Measurements from ENCODE around the gene KCTD16. TPM values are rescaled to one million over a fixed set of nuclear protein-coding genes. Genes with fewer than 3 reads are reported as not detected.

Gene KCTD16
- total RNA-seq, 1 experiment from 2014 or later: 0.29 TPM

DNA sequence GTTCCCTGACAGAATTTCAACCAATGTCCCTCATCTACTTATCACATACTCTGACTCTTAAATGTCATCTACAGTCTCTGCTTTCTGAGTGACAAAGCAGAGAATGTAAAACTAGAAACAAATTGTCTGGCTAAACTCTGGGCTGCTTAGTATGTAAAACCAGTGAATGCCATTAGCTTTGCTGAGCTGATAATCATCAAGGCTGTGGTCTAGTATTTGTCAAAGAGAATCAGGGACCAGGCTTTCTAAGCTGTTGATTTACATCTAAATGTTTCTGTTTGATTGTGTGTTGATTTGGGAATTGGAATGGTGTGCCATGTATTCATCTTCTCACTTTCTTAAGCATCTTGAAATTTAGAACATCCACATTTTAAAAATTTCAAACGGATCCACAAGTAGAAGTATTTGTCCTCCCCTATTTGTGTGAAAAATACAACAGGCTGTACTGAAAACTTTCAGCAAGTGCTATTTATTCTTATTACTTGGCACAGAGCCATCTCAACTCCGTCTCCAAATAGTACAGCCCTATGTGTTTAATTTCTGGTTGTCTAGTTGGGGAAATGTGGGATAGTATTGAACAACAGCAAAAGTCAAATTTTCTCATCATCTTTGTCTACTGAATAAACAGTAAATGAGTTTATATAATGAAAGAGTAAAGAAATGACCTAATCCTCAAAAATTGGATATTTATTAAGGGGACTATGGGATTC lies 251.5 kb downstream of the KCTD16 start:
- Histone ChIP-seq H3K4me3 (ENCODE audit: low read depth, low read length) (no peak overlapping the region), H3K36me3 (ENCODE audit: control insufficient read depth, insufficient read depth, low read length) (no peaks in the 10 kb centered on the region), H3K9me3 (peaks cover 5% of the 10 kb centered on the region), H3K4me1 (peaks cover 16% of the 10 kb centered on the region), H3K27me3 (replicated peaks; ENCODE audit: control insufficient read depth, insufficient read depth, low read length) (no peaks in the 10 kb centered on the region)
- ChIA-PET POLR2A (no interaction called here), CTCF (no interaction called here)
- H3K4me1 Mint-ChIP-seq (ENCODE audit: low read depth, unreplicated experiment): peaks cover 19% of the 10 kb centered on the region
- TF ChIP-seq, protein P1, sequence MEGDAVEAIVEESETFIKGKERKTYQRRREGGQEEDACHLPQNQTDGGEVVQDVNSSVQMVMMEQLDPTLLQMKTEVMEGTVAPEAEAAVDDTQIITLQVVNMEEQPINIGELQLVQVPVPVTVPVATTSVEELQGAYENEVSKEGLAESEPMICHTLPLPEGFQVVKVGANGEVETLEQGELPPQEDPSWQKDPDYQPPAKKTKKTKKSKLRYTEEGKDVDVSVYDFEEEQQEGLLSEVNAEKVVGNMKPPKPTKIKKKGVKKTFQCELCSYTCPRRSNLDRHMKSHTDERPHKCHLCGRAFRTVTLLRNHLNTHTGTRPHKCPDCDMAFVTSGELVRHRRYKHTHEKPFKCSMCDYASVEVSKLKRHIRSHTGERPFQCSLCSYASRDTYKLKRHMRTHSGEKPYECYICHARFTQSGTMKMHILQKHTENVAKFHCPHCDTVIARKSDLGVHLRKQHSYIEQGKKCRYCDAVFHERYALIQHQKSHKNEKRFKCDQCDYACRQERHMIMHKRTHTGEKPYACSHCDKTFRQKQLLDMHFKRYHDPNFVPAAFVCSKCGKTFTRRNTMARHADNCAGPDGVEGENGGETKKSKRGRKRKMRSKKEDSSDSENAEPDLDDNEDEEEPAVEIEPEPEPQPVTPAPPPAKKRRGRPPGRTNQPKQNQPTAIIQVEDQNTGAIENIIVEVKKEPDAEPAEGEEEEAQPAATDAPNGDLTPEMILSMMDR (IDR thresholded peaks at IDR 0.05; ENCODE audit: insufficient read depth in 1 of 2, low read depth in 1 of 2, low read length in 1 of 2, severe bottlenecking in 1 of 2, unreplicated experiment in 1 of 2): no peak
- peaks cover 18% of the 10 kb centered on the region for H3K9me3 Mint-ChIP-seq (ENCODE audit: unreplicated experiment)
- no peaks in the 10 kb centered on the region for H3K36me3 Mint-ChIP-seq (ENCODE audit: insufficient read depth, unreplicated experiment)
- DNase-seq: no peak
- BruUV-seq (replicated peaks): no TSS peak
- intact Hi-C loops (cut with micrococcal nuclease; ENCODE audit: unreplicated experiment): no loop called here
- H3K27me3 Mint-ChIP-seq (ENCODE audit: insufficient read depth, unreplicated experiment): no peaks in the 10 kb centered on the region
- H3K4me3 Mint-ChIP-seq (ENCODE audit: unreplicated experiment): no peak overlapping the region
- peak overlapping the region; percentile 81 for H3K27ac Mint-ChIP-seq (ENCODE audit: unreplicated experiment)

GRCh38 chr5:144427866-144428265 lies 257.2 kb downstream of the KCTD16 start:
- H3K4me1 Mint-ChIP-seq (ENCODE audit: low read depth, unreplicated experiment): no peaks in the 10 kb centered on the region
- H3K4me3 Mint-ChIP-seq (ENCODE audit: unreplicated experiment): no peak overlapping the region
- ChIA-PET POLR2A (no interaction called here), CTCF (no interaction called here)
- H3K27me3 ChIP-seq (replicated peaks; ENCODE audit: control insufficient read depth, insufficient read depth, low read length): no peaks in the 10 kb centered on the region
- H3K27me3 Mint-ChIP-seq (ENCODE audit: insufficient read depth, unreplicated experiment): no peaks in the 10 kb centered on the region
- H3K4me1 ChIP-seq: no peaks in the 10 kb centered on the region; the same call in none of the 2 replicates
- H3K36me3 ChIP-seq (ENCODE audit: control insufficient read depth, insufficient read depth, low read length): no peaks in the 10 kb centered on the region
- no peak overlapping the region for H3K27ac Mint-ChIP-seq (ENCODE audit: unreplicated experiment)
- intact Hi-C loops (cut with micrococcal nuclease; ENCODE audit: unreplicated experiment): no loop called here
- H3K36me3 Mint-ChIP-seq (ENCODE audit: insufficient read depth, unreplicated experiment): no peaks in the 10 kb centered on the region
- TF ChIP-seq, protein P1 (IDR thresholded peaks at IDR 0.05; ENCODE audit: insufficient read depth in 1 of 2, low read depth in 1 of 2, low read length in 1 of 2, severe bottlenecking in 1 of 2, unreplicated experiment in 1 of 2): no peak
- H3K4me3 ChIP-seq (ENCODE audit: low read depth, low read length): no peak overlapping the region
- H3K9me3 ChIP-seq: no peaks in the 10 kb centered on the region; the same call in 1 of the 2 replicates
- H3K9me3 Mint-ChIP-seq (ENCODE audit: unreplicated experiment): peaks cover 23% of the 10 kb centered on the region
- no TSS peak for BruUV-seq (replicated peaks)
- DNase-seq: no peak

DNA sequence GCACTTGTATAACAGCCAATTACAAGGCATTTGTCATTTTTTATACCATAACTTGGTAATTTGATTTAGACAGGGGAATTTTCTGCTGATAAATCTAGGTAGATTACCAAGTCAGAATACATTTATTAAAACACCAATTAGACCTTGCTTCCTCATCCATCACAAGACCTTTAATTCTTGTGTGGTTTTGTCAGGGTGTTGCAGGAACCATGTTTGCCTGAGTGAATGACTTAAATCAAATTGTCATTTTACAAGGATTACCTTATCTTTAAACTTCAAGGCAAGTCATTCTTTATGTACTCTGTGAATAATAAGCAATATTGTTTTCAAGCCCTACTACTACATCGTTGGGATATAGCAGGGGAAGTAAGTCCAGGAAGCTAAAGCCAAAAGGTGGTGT lies 257.7 kb downstream of the KCTD16 start:
- CTCF ChIA-PET: no interaction called here
- Mint-ChIP-seq H3K27me3 (ENCODE audit: insufficient read depth, unreplicated experiment) (no peaks in the 10 kb centered on the region), H3K4me1 (ENCODE audit: low read depth, unreplicated experiment) (no peaks in the 10 kb centered on the region), H3K4me3 (ENCODE audit: unreplicated experiment) (no peak overlapping the region), H3K36me3 (ENCODE audit: insufficient read depth, unreplicated experiment) (no peaks in the 10 kb centered on the region), H3K9me3 (ENCODE audit: unreplicated experiment) (peaks cover 18% of the 10 kb centered on the region), H3K27ac (ENCODE audit: unreplicated experiment) (no peak overlapping the region)
- no peaks in the 10 kb centered on the region for H3K27me3 ChIP-seq (replicated peaks; ENCODE audit: control insufficient read depth, insufficient read depth, low read length)
- intact Hi-C loops (cut with micrococcal nuclease; ENCODE audit: unreplicated experiment): no loop called here
- POLR2A ChIA-PET: no interaction called here
- DNase-seq: no peak
- H3K36me3 ChIP-seq (ENCODE audit: control insufficient read depth, insufficient read depth, low read length): no peaks in the 10 kb centered on the region
- H3K4me3 ChIP-seq (ENCODE audit: low read depth, low read length): no peak overlapping the region
- no peaks in the 10 kb centered on the region; the same call in none of the 2 replicates for H3K4me1 ChIP-seq
- H3K9me3 ChIP-seq: no peaks in the 10 kb centered on the region; the same call in 1 of the 2 replicates
- TF ChIP-seq, protein P1 (IDR thresholded peaks at IDR 0.05; ENCODE audit: insufficient read depth in 1 of 2, low read depth in 1 of 2, low read length in 1 of 2, severe bottlenecking in 1 of 2, unreplicated experiment in 1 of 2): no peak
- BruUV-seq (replicated peaks): no TSS peak
